GM18517 (cell line): Measurements from ENCODE around the gene EME1.
A peak's percentile ranks its signal among the peaks of the same experiment; 100 is the strongest.
"Not testable (repeated sequence)": the region's sequence is repeated elsewhere in the genome, so short reads cannot be mapped to it uniquely, and the experiment has no call there.

Experiments
- ATAC-seq: cut with Tn5 transposase; IDR thresholded peaks from one replicate; pipeline ENCODE4 v1.9.1; 2021; ENCODE audit warnings: mild to moderate bottlenecking, moderate library complexity; ENCODE audit not compliant: unreplicated experiment

EME1 gene, protein sequence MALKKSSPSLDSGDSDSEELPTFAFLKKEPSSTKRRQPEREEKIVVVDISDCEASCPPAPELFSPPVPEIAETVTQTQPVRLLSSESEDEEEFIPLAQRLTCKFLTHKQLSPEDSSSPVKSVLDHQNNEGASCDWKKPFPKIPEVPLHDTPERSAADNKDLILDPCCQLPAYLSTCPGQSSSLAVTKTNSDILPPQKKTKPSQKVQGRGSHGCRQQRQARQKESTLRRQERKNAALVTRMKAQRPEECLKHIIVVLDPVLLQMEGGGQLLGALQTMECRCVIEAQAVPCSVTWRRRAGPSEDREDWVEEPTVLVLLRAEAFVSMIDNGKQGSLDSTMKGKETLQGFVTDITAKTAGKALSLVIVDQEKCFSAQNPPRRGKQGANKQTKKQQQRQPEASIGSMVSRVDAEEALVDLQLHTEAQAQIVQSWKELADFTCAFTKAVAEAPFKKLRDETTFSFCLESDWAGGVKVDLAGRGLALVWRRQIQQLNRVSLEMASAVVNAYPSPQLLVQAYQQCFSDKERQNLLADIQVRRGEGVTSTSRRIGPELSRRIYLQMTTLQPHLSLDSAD

GRCh38 chr17:50372758-50373556 is at the start of gene EME1, which contains the start of gene MRPL27:
TSS of gene EME1 (plus strand) at chr17:50373229. CDS start at chr17:50375209, 1,980 bp downstream.
TSS of gene MRPL27 (minus strand) at chr17:50373184. CDS start at chr17:50373170, 14 bp downstream.
- ATAC-seq = peak; percentile 95

DNA sequence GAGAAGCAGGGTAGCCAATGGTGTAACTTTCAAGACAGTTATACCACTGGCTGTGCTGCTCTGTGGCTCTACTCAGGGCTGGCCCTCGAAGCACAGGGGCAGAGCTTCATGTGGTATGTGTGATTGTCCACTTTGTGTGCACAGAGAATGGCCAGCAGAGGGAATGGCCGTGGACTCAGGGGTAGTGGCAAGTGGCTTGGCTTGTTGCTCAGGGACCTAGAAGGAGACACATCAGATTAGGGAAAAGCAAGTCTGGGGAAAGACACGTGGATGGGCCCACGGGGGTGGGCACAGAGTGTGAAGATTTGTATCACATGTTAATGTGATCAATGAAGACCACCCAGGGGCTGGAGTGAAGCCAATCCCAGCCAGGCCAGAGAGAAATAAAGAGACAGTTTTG is 47.1 kb upstream of the EME1 start:
- no peak for ATAC-seq

DNA sequence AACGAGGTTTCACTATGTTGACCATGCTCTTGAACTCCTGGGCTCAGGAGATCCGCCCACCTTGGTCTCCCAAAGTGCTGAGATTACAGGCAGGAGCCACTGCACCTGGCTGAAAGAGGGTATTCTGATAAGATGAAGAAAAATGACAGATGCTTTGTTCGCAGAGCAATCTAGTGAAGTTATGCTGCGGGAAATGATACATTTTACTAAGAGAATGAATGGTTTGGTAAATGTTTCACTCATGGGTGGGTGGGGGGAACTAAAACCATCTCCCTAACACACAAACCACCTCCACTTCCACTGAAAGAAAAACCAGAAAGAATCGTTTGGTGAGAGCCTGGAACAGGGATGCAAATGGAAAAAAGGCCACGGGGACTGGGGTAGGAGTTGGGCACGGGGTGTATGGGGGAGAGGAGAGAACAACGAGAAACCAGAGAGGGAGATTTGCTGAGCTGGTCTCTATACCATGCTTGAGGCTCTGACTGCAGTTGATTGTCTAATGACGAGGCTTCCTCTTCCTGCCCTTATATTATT is 46.1 kb upstream of the EME1 start:
- ATAC-seq = no peak

DNA sequence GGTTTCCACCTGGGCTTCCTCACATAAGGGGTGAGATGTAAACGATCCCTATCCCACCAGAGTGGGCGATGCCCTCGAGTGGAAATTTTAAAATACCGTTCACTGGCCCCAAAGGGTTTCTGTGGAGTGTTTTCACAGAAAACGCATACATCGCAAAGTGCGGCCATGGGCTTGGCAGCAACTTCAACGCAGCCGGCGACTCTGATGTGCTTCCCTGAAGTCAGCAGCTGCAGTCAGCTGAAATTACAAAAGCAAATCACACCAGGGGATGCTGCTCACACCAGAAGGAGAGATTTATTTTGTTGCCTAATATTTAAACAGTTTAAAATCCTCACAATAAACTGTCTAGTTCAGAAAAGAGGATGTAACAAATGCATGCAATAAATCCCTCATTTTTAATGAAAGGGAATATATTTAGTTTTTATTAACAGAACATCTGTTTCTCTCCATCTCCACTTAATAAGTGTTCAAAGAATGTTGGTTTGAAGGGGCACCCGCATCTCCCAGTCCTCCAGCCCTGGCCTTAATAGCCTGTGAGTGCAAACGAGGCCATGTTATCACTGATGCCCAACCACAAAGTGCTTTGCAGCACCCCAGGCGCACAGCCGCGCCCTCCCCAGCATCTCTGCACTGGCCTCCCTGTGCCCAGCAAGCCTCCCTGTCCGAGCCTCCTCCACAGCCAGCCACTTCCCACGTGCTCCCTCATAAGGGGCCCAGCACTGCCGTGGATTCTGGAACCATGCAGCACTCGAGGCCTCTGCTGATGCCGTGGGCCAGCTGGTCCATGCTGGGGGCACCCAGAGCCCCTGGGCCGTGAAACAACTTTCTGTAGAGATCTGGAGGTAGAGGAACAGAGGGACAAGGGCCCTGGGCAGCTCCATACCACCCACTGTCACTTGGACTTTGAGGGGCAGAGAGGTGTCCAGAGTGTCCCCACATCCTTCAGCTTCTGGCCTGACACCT is 44.4 kb upstream of the EME1 start:
- ATAC-seq = no peak

DNA sequence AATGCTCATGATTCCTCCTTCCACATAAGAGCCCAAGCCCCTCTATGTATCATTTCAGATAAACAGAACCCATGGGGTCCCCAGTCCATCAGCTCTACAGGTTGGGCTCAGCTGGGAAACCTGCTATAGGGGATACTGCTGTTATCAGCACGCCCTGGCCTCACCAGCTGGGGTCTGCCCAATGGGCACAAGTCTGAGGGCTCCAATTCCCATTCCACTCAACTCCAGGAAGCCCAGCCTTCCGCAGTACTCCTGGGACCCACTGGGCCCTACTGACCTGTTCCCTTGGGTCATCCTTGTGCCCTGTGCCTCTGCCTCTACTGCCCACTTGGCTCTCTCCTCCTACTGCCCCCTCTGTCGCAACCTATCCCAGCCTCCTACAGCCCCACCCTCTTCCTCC is 43.3 kb upstream of the EME1 start:
- no peak for ATAC-seq

- no peak for ATAC-seq
Observed at GRCh38 chr17:50330151-50330775, 42.8 kb upstream of the EME1 start.

DNA sequence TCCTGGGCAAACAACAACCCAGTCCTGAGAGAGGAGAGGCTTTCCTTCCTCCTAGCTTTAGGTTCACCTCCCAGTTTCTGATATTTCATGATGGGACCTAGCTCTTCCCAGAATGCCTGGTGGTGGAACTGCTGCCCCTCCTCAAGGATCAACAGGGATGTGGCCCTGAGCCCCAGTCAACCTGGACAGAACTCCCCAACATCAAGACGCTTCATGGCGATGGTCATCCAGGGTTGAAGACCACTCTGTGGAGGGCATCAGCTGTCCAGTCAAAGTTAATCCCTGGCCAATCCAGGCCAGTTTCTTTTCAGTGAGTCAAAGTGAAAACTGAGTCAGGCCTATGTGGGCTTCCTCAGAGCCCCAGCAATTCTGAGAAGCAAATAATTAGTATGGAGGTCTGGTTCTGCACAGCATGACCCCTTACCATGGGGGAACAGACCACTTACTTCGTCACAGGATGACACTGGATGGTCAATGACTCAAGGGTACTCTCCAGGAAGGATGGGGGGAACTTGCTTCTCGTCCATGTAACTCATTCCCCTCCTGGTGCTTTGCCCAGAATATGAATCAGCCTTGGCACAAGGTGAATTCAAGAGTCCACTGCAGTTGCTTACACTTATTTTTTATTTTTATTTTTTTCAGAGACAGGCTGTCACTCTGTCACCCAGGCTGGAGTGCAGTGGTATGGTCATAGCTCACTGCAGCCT is 41.8 kb upstream of the EME1 start:
- no peak for ATAC-seq

- no peak for ATAC-seq
Observed at GRCh38 chr17:50332196-50332595, 40.8 kb upstream of the EME1 start.

- ATAC-seq = not testable (repeated sequence)
Observed at GRCh38 chr17:50333291-50334057, 39.6 kb upstream of the EME1 start.

DNA sequence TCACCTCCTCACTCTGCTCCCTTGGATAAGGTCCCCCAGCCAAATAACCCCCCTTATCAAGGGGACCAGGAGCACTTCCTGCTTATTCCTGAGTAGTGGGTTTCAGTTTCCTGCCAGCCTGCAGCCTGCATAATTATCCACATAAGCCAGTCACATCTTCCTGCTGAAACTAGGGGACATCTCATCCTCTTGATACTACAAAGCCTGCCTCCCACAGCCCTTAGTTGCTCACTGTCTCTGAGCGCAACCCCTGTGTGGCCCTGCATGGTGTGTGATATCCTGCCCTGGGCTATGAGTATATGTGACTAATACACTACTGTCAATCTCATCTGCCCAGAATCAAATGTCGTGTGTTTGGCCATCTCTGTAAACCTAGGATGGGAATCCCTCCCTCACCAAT is 35.1 kb upstream of the EME1 start:
- no peak for ATAC-seq

DNA sequence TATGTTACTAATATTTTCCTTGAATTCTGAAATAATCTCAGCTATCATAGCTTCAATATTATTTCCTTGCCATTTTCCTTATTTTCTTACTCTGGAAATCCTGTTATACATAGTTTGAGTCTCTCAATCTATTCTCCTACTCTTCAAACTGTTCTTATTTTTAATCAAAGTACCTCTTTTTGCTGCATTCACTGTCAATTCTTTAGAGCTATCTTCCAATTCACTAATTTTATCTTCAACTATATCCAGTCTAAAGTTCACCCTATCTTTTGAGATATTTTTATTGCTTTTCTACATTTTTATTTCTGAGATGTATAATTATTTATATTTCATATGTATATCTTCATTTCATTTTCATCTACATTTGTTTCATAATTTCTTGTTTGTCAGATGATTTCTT is 34.4 kb upstream of the EME1 start:
- ATAC-seq = no peak

DNA sequence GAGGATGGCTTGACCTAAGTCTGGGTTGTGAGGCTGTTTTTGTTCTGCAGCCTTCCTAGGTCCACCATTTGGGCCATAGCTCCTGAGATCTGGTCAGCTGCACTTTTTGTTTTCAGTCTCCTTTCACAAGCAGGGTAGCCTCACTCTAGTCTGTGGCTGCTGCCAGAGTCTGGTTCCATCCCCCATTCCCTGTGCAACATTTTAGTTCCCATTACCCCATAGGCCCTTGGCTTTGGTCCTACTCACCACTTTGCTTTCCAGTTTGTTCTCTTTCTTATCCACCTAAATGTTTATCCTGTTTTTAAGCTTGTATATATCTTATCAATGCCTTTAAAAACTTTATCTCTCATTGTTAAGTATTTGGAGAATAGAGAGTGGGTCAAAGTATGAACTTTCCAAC is 33.6 kb upstream of the EME1 start:
- ATAC-seq = no peak

- no peak for ATAC-seq
Observed at GRCh38 chr17:50344731-50345365, 28.2 kb upstream of the EME1 start.

GRCh38 chr17:50345432-50346312 is 27.4 kb upstream of the EME1 start, which contains the start of gene XYLT2:
TSS of gene XYLT2 (plus strand) at chr17:50346126. CDS start at chr17:50346141, 15 bp downstream.
- peak; percentile 59 for ATAC-seq

DNA sequence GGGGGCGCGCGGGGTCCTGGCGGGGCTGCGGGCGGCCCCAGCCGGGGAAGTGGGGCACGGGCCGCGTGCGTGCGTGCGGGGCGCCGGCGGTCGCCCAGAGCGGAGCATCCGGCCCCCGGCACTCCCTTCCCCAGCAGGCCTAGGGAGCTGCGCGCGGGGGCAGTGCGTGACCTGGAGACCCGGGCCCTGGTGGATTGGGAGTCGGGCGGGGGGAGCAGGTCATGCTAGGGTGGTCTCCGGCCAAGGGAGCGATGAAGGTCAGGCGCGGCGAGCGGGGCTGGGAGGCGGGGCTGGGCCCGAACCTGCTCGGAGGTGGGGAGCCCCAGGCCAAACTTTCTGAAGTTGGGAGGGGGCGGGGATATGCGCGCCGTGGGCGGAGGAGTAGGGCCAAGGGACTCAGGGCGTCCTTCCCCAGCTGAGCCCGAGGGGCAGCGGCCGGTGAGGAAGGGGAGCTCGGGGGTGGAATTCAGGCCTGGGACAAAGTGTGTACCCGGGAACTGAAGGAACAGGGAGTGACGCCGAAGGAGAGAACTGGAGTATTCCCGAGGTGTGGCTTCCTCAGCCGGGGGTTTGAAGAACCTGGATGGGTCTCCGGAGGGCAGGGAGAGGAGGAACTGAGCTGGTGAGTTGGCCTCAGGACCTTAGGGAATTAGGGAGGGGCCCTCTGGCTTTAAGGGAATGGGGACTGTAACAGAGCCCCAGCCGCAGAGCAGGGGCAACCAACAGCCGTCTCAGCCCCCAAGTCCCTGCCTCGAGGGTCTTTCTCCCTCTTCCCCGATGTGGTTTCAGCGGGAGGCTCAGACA is 26.5 kb upstream of the EME1 start:
- peak; percentile 52 for ATAC-seq
